ENCODE data around the gene ABCA3.

- TF ChIP-seq EZH2 (IDR thresholded peaks at IDR 0.05; ENCODE audit: low read depth, low read length, severe bottlenecking) (no peak), BRCA1 (IDR thresholded peaks at IDR 0.05; ENCODE audit: low read depth, low read length) (no peak)
Observed at GRCh38 chr16:2230376-2230775, 110.2 kb downstream of the ABCA3 start.

Data from H1 (cell line).